Colon (tissue), 2 donors: ENCODE data around the gene SUMO3.

ENCODE experiments used
- FAIRE-seq: peaks from 2 replicates; lab custom pipeline; 2012; peaks lifted over from hg19 to GRCh38; lab: Jason Lieb, UNC
- donor health status: control.
- donor health status: control.

Gene SUMO3

GRCh38 chr21:44778094-44778493 is 39.8 kb downstream of the SUMO3 start:
- no peak for FAIRE-seq

GRCh38 chr21:44774972-44775371 is 42.9 kb downstream of the SUMO3 start:
- FAIRE-seq = no peak

- FAIRE-seq = no peak
These were observed 44.5 kb downstream of the SUMO3 start for GRCh38 chr21:44773291-44773932.

GRCh38 chr21:44771896-44772525 is 45.9 kb downstream of the SUMO3 start:
- FAIRE-seq = no peak

- FAIRE-seq = no peak
These were observed 49.7 kb downstream of the SUMO3 start for GRCh38 chr21:44767834-44768831.

- no peak for FAIRE-seq
These were observed 51.0 kb downstream of the SUMO3 start for GRCh38 chr21:44766818-44767354.

- no peak for FAIRE-seq
These were observed 51.6 kb downstream of the SUMO3 start for GRCh38 chr21:44766014-44766817.

GRCh38 chr21:44765231-44766013 is 52.4 kb downstream of the SUMO3 start:
- no peak for FAIRE-seq

- no peak for FAIRE-seq
These were observed 53.3 kb downstream of the SUMO3 start for GRCh38 chr21:44764319-44765230.

GRCh38 chr21:44763451-44764318 is 54.2 kb downstream of the SUMO3 start:
- no peak for FAIRE-seq

GRCh38 chr21:44763050-44763378 is 54.8 kb downstream of the SUMO3 start:
- FAIRE-seq = no peak

- no peak for FAIRE-seq
These were observed 55.4 kb downstream of the SUMO3 start for GRCh38 chr21:44762221-44763049.

GRCh38 chr21:44761747-44762208 is 56.1 kb downstream of the SUMO3 start:
- FAIRE-seq = no peak

GRCh38 chr21:44761011-44761729 is 56.7 kb downstream of the SUMO3 start:
- FAIRE-seq = no peak

- FAIRE-seq = no peak
These were observed 57.5 kb downstream of the SUMO3 start for GRCh38 chr21:44760376-44760775.

- FAIRE-seq = no peak
These were observed 58.1 kb downstream of the SUMO3 start for GRCh38 chr21:44759628-44760285.
